H1 (cell line): ENCODE data around the gene CD44. TPM values are rescaled to one million over a fixed set of nuclear protein-coding genes. Genes with fewer than 3 reads are reported as not detected.

Experiments
- ATF2 ChIP-seq: IDR thresholded peaks from 2 replicates; pipeline ENCODE4 v1.6.1; 2012; ENCODE audit warnings: low read length, inconsistent platforms
- GTF2F1 ChIP-seq: IDR thresholded peaks from 2 replicates; pipeline ENCODE4 v1.6.1; 2012; ENCODE audit warnings: low read depth, low read length, improper control_type of control experiment, borderline replicate concordance
- KDM4A ChIP-seq: IDR thresholded peaks from one replicate; pipeline ENCODE4 v1.7.1; 2012; ENCODE audit warnings: low read depth, mild to moderate bottlenecking, moderate library complexity, low read length, inconsistent platforms; ENCODE audit not compliant: severe bottlenecking
- RXRA ChIP-seq: IDR thresholded peaks from 2 replicates; pipeline ENCODE4 v1.6.1; 2011; ENCODE audit warnings: low read depth, mild to moderate bottlenecking, low read length, moderate library complexity; ENCODE audit not compliant: insufficient read depth
- SRF ChIP-seq: IDR thresholded peaks from 2 replicates; pipeline ENCODE4 v1.6.1; 2011; ENCODE audit warnings: mild to moderate bottlenecking, low read depth, low read length, moderate library complexity
- SUZ12 ChIP-seq: fragments of 200-600 bp; sonication (generic); IDR thresholded peaks from 2 replicates; pipeline ENCODE4 v1.6.1; 2012; ENCODE audit warnings: mild to moderate bottlenecking, inconsistent platforms, low read length, moderate library complexity, mixed read lengths
- ZNF274 ChIP-seq: IDR thresholded peaks from 2 replicates; pipeline ENCODE4 v1.7.0; 2012; ENCODE audit warnings: low read length, borderline replicate concordance; ENCODE audit errors: extremely low read depth
- polyA plus RNA-seq, 7 experiments: library from polyadenylated mRNA; depleted of rRNA in 3 of 7; stranded (reverse) in 5 of 7; unstranded in 2 of 7; fragments of >200 nt in 5 of 7; fragments of 200-250 nt in 2 of 7; gene quantifications; 1 replicate in 5 of 7; 2 replicates in 1 of 7; 4 replicates in 1 of 7; pipeline versions ENCODE4 v1.2.1 to v1.2.3, GENCODE V29; 2011 to 2013; ENCODE audit warnings: missing spikeins in 2 of 7, mixed read lengths in 2 of 7
- total RNA-seq: library from RNA; stranded (reverse); fragmentation: NEBNext Ultra II Directional; extraction: Animal tissue kit (Norgen Biotek cat#: 25700); gene quantifications from 2 replicates; pipeline ENCODE4 v1.2.1, GENCODE V29; 2021

Gene CD44
- total and polyA plus RNA-seq, 2 of the 8 experiments (the other 6 are each of a cell fraction or from before 2014, with no cell fraction given), result 11.8 to 13.7 TPM

- no peak for TF ChIP-seq ZNF274
- no peak for TF ChIP-seq KDM4A
- TF ChIP-seq SUZ12, result no peak
- TF ChIP-seq GTF2F1, result no peak
- TF ChIP-seq ATF2, result no peak
- no peak for TF ChIP-seq RXRA
- no peak for TF ChIP-seq SRF
Observed at GRCh38 chr11:35142481-35143075, 3.6 kb downstream of the CD44 start (continued).
